SIG-M5 treated with dmso at 0.1 percent for 504 hours (cell line): ENCODE measurements around the gene PIGQ.

Experiments
- DNase-seq: peaks from one replicate; lab custom pipeline; 2025; ENCODE audit not compliant: unreplicated experiment; lab: John Stamatoyannopoulos, UW

The PIGQ gene

GRCh38 chr16:554640-555365, 15.0 kb upstream of the PIGQ start:
- no peak for DNase-seq

- no peak for DNase-seq
Measured at GRCh38 chr16:555528-556473, 14.0 kb upstream of the PIGQ start.

GRCh38 chr16:556474-557173, 13.1 kb upstream of the PIGQ start:
- no peak for DNase-seq

GRCh38 chr16:557463-558297, 12.1 kb upstream of the PIGQ start:
- no peak for DNase-seq

- no peak for DNase-seq
Measured at GRCh38 chr16:558298-559020, 11.3 kb upstream of the PIGQ start.

GRCh38 chr16:559021-559380, 10.8 kb upstream of the PIGQ start:
- no peak for DNase-seq

GRCh38 chr16:559411-560203, 10.2 kb upstream of the PIGQ start:
- DNase-seq, result no peak

GRCh38 chr16:560204-560700, 9.5 kb upstream of the PIGQ start, which contains the start of gene PRR35:
Gene PRR35 (plus strand): TSS chr16:560394. CDS start chr16:563295, 2,901 bp downstream.
- no peak for DNase-seq

- no peak for DNase-seq
Measured at GRCh38 chr16:560701-561412, 8.9 kb upstream of the PIGQ start.

- DNase-seq, result no peak
Measured at GRCh38 chr16:561413-561794, 8.4 kb upstream of the PIGQ start.

- no peak for DNase-seq
Measured at GRCh38 chr16:561957-562938, 7.5 kb upstream of the PIGQ start.

- no peak for DNase-seq
Measured at GRCh38 chr16:563072-563644, 6.6 kb upstream of the PIGQ start.

GRCh38 chr16:564690-565418, 4.9 kb upstream of the PIGQ start:
- no peak for DNase-seq

GRCh38 chr16:565419-566330, 4.1 kb upstream of the PIGQ start:
- no peak for DNase-seq
